IMR-90 (cell line): ENCODE measurements around the gene PLXNC1.

ENCODE experiments used
- MXI1 ChIP-seq: IDR thresholded peaks from 2 replicates; pipeline ENCODE4 v1.6.1; 2012; ENCODE audit warnings: low read depth, mild to moderate bottlenecking, low read length, moderate library complexity, borderline replicate concordance
- POLR2A ChIP-seq: IDR thresholded peaks from 2 replicates; pipeline ENCODE4 v1.6.1; 2012; ENCODE audit warnings: mild to moderate bottlenecking, low read depth, low read length
- TF ChIP-seq, protein P1 (sequence below): conservative IDR thresholded peaks from 2 replicates; pipeline ENCODE4 v1.5.1; 2012; ENCODE audit warnings: mild to moderate bottlenecking, low read depth, low read length, improper control_type of control experiment

GRCh38 chr12:94211021-94211420 lies 62.6 kb downstream of the PLXNC1 start:
- TF ChIP-seq, protein P1, sequence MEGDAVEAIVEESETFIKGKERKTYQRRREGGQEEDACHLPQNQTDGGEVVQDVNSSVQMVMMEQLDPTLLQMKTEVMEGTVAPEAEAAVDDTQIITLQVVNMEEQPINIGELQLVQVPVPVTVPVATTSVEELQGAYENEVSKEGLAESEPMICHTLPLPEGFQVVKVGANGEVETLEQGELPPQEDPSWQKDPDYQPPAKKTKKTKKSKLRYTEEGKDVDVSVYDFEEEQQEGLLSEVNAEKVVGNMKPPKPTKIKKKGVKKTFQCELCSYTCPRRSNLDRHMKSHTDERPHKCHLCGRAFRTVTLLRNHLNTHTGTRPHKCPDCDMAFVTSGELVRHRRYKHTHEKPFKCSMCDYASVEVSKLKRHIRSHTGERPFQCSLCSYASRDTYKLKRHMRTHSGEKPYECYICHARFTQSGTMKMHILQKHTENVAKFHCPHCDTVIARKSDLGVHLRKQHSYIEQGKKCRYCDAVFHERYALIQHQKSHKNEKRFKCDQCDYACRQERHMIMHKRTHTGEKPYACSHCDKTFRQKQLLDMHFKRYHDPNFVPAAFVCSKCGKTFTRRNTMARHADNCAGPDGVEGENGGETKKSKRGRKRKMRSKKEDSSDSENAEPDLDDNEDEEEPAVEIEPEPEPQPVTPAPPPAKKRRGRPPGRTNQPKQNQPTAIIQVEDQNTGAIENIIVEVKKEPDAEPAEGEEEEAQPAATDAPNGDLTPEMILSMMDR: no peak
- TF ChIP-seq MXI1 (no peak), POLR2A (no peak)
